Spleen (tissue), 13 donors: Measurements from ENCODE around the gene TTF2. TPM values are rescaled to one million over a fixed set of nuclear protein-coding genes. Genes with fewer than 3 reads are reported as not detected.

Source experiments
- DNase-seq: peaks from one replicate; pipeline ENCODE4 v3.0.0-alpha.2; 2020
- H3K27ac ChIP-seq, 8 donors: fragments of 200-600 bp; sonication (generic) in 7 of 8; 1 replicate in 4 of 8; 2 replicates in 4 of 8; pipeline versions ENCODE4 v1.5.0 to v1.8.0; 2016 to 2021; ENCODE audit warnings: inconsistent platforms in 4 of 8, mild to moderate bottlenecking in 4 of 8, moderate library complexity in 1 of 8
- H3K27me3 ChIP-seq, 7 donors: fragments of 200-600 bp; sonication (generic) in 6 of 7; replicated peaks in 1 of 7; 1 replicate in 4 of 7; 2 replicates in 3 of 7; pipeline versions ENCODE4 v1.5.0 to v1.8.0; 2016 to 2021; ENCODE audit warnings: inconsistent platforms in 3 of 7, mild to moderate bottlenecking in 1 of 7
- H3K36me3 ChIP-seq, 6 donors: fragments of 200-600 bp; sonication (generic) in 5 of 6; 1 replicate in 4 of 6; 2 replicates in 2 of 6; pipeline versions ENCODE4 v1.5.0 to v1.8.0; 2016 to 2021; ENCODE audit warnings: inconsistent platforms in 2 of 6
- H3K4me1 ChIP-seq, 6 donors: fragments of 200-600 bp; sonication (generic) in 5 of 6; 1 replicate in 3 of 6; 2 replicates in 3 of 6; pipeline versions ENCODE4 v1.5.0 to v1.8.0; 2016 to 2021; ENCODE audit warnings: inconsistent platforms in 3 of 6
- H3K4me3 ChIP-seq, 8 donors: fragments of 200-600 bp; sonication (generic) in 7 of 8; 1 replicate in 4 of 8; 2 replicates in 4 of 8; pipeline versions ENCODE4 v1.5.0 to v1.8.0; 2016 to 2021; ENCODE audit warnings: inconsistent platforms in 4 of 8, mild to moderate bottlenecking in 4 of 8, moderate library complexity in 2 of 8
- H3K9me3 ChIP-seq, 8 donors: fragments of 200-600 bp; sonication (generic) in 7 of 8; 1 replicate in 4 of 8; 2 replicates in 4 of 8; pipeline versions ENCODE4 v1.5.0 to v1.8.0; 2016 to 2021; ENCODE audit warnings: inconsistent platforms in 4 of 8
- CTCF ChIP-seq, 11 experiments: fragments of 200-600 bp in 7 of 11; fragments of 450-650 bp in 4 of 11; sonication (generic) in 4 of 11; IDR thresholded peaks in 8 of 11; conservative IDR thresholded peaks in 3 of 11; 1 replicate in 7 of 11; 2 replicates in 4 of 11; pipeline versions ENCODE4 v1.4.0 to v1.8.0; 2016 to 2021; ENCODE audit warnings: antibody characterized with exemption in 11 of 11, inconsistent platforms in 4 of 11, mild to moderate bottlenecking in 1 of 11
- POLR2A ChIP-seq, 3 donors: fragments of 450-650 bp; IDR thresholded peaks; one replicate each; pipeline ENCODE4 v1.5.1; 2017; ENCODE audit warnings: antibody characterized with exemption in 3 of 3, mild to moderate bottlenecking in 1 of 3
- POLR2AphosphoS5 ChIP-seq, 3 donors: sonication (generic); formaldehyde crosslinking; IDR thresholded peaks; one replicate each; pipeline ENCODE4 v1.5.1; 2017; ENCODE audit warnings: antibody characterized with exemption in 3 of 3
- WGBS, 5 donors: extraction: QIAGEN DNeasy Blood & Tissue Kit in 3 of 5; methylation state at CpG; one replicate each; pipeline versions ENCODE4 v1.1.5 to v1.1.7; 2013 to 2018; 5-methylcytosine and 5-hydroxymethylcytosine counted together
- intact Hi-C: fragments of 100-400 bp; cut with DNase I; formaldehyde crosslinking; loops from one replicate; pipeline ENCODE4 v1.15.0; 2023; ENCODE audit warnings: low total_unique reads
- long read RNA-seq, 2 donors: transcript quantifications; one replicate each; lab custom pipeline, GENCODE V29; 2026
- polyA plus RNA-seq, 3 donors: library from polyadenylated mRNA; stranded (reverse); fragments of 200-250 nt; gene quantifications; one replicate each; pipeline ENCODE4 v1.2.1, GENCODE V29; 2013
- total RNA-seq, 7 donors: library from RNA; depleted of rRNA in 3 of 7; stranded (reverse); fragments of >200 nt in 3 of 7; fragmentation: NEBNext Ultra II Directional in 4 of 7; extraction: Animal tissue kit (Norgen Biotek cat#: 25700) in 4 of 7; gene quantifications; one replicate each; pipeline versions ENCODE4 v1.1.0 to v1.2.1, GENCODE V29; 2016 to 2021
- donor health status: healthy with polysubstance abuse.
- donor health status: DM: no; HTN: no; CAD: no; lungs with moderate emphysema.
- donor health status: DM: no; HTN: no; CAD: no.
- donor health status: Bipolar disorder and iron deficiency.
- donor health status: healthy.
- donor health status: DM: no; HTN: no; CAD: no.
- donor health status: DM: yes; HTN: yes; CAD: no.

TTF2 gene
- 10 to 100 TPM; 16.8 to 36.1 (median 25.4) TPM for total RNA-seq
- polyA plus RNA-seq: 1 to 10 TPM; 4.8 to 7.0 (median 5.2) TPM
- long read RNA-seq, donor 1, partial matches to known transcripts: 0 of 1 reads
- long read RNA-seq, donor 1, other reads (novel, unspliced or antisense): 0 of 1 reads
- long read RNA-seq, donor 2: 0 reads

GRCh38 chr1:117059678-117060440, at the start of gene TTF2:
TSS of gene TTF2 (plus strand) at chr1:117060326. CDS start at chr1:117060347, 21 bp downstream.
- Histone ChIP-seq H3K9me3 (no peaks in the 10 kb centered on the region), H3K36me3 (peaks cover 0 to 13% (median 0%) of the 10 kb centered on the region in 6 donors), H3K27ac (peak within 1 kb of the TSS; percentile 67 to 93 (median 86)), H3K4me3 (peak within 1 kb of the TSS; percentile 62 to 94 (median 80)), H3K4me1 (peaks cover 6 to 59% (median 24%) of the 10 kb centered on the region in 6 donors), H3K27me3 (no peaks in the 10 kb centered on the region)
- intact Hi-C loops: loop anchor here (5.0 to 10.0 kb wide), 4 partner anchors 205 to 695 kb away; no protein-coding TSS in a partner anchor
- peak; percentile 95 for DNase-seq
- peak in 10 of 11 experiments; percentile 15 to 66 (median 52) for TF ChIP-seq CTCF (IDR thresholded peaks at IDR 0.05 in 8 of 11, conservative IDR thresholded peaks at IDR 0.05 in 3 of 11)
- peak; percentile 62 to 84 (median 81) for TF ChIP-seq POLR2AphosphoS5 (IDR thresholded peaks at IDR 0.05)
- TF ChIP-seq POLR2A (IDR thresholded peaks at IDR 0.05): peak in 1 of 3 donors; percentile 28
- WGBS, 5 donors: 0 to 1% (median 1%) methylated on average over 31 to 48 of the region's 48 CpGs

DNA sequence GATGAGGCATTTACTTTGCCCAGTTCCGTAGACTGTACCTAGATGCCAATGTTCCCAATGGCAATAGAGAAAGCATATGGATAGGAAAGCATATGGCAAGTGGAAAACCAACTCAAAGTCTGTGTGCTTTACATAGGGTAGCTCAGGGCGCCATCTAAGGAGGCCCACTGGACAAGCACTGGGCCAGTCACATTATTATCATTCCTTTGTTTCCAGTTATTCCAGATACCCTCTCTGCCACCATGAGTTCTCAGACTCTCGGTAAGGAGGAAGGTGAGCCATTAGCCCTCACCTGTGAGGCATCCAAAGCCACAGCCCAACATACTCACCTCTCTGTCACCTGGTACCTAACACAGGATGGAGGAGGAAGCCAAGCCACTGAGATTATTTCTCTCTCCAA, 48.8 kb upstream of the TTF2 start:
- no peak for DNase-seq
- Histone ChIP-seq H3K4me3 (no peak overlapping the region), H3K9me3 (no peaks in the 10 kb centered on the region), H3K4me1 (peaks cover 0 to 37% (median 11%) of the 10 kb centered on the region in 6 donors), H3K27me3 (no peaks in the 10 kb centered on the region), H3K27ac (no peak overlapping the region), H3K36me3 (peaks cover 0 to 15% (median 0%) of the 10 kb centered on the region in 6 donors)
- intact Hi-C loops: no loop called here
- WGBS, 5 donors: 92 to 100% (median 100%) methylated on average over 3 of the region's 3 CpGs
- TF ChIP-seq CTCF (IDR thresholded peaks at IDR 0.05 in 8 of 11, conservative IDR thresholded peaks at IDR 0.05 in 3 of 11) (no peak), POLR2AphosphoS5 (IDR thresholded peaks at IDR 0.05) (no peak), POLR2A (IDR thresholded peaks at IDR 0.05) (no peak)

- 86 to 95% (median 90%) methylated on average over 5 of the region's 5 CpGs for whole genome bisulfite sequencing, 5 donors
- intact Hi-C loops: no loop called here
- H3K4me1 ChIP-seq: peaks cover 0 to 17% (median 7%) of the 10 kb centered on the region in 6 donors
- no peaks in the 10 kb centered on the region for H3K9me3 ChIP-seq
- TF ChIP-seq POLR2A (IDR thresholded peaks at IDR 0.05) (no peak), POLR2AphosphoS5 (IDR thresholded peaks at IDR 0.05) (no peak), CTCF (IDR thresholded peaks at IDR 0.05 in 8 of 11, conservative IDR thresholded peaks at IDR 0.05 in 3 of 11) (no peak)
- no peak overlapping the region for H3K4me3 ChIP-seq
- no peak overlapping the region for H3K27ac ChIP-seq
- peaks cover 0 to 20% (median 0%) of the 10 kb centered on the region in 6 donors for H3K36me3 ChIP-seq
- no peaks in the 10 kb centered on the region for H3K27me3 ChIP-seq
- DNase-seq: no peak
Observed at GRCh38 chr1:117013309-117013858, 46.7 kb upstream of the TTF2 start.

DNA sequence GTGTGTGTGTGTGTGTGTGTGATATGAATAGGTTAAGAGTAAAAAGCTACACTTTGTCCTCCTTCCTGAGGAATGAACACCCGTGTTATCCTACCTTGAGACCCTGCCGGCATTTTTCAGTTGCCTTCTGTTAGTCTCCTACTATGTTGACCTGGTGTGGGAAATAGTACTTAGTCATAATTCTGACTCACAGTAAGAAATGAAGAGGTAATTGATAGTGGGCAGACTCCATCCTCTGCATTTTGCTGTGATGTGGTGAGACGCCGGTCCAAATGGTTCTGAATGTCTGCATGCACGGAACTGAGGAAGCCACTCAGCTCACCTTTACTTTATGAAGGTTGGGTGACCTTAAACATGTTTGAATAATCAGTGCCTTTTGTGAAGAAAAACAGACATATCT, 45.9 kb upstream of the TTF2 start:
- intact Hi-C loops: no loop called here
- no peak overlapping the region for H3K27ac ChIP-seq
- H3K27me3 ChIP-seq: no peaks in the 10 kb centered on the region
- no peaks in the 10 kb centered on the region for H3K9me3 ChIP-seq
- peaks cover 0 to 9% (median 1%) of the 10 kb centered on the region in 6 donors for H3K4me1 ChIP-seq
- no peak overlapping the region for H3K4me3 ChIP-seq
- DNase-seq: no peak
- H3K36me3 ChIP-seq: peaks cover 0 to 25% (median 0%) of the 10 kb centered on the region in 6 donors
- 85 to 93% (median 91%) methylated on average over 5 of the region's 5 CpGs for WGBS, 5 donors
- no peak for TF ChIP-seq POLR2A (IDR thresholded peaks at IDR 0.05)
- TF ChIP-seq CTCF (IDR thresholded peaks at IDR 0.05 in 8 of 11, conservative IDR thresholded peaks at IDR 0.05 in 3 of 11): no peak
- no peak for TF ChIP-seq POLR2AphosphoS5 (IDR thresholded peaks at IDR 0.05)
